ENCODE data around the gene RRP9. TPM values are rescaled to one million over a fixed set of nuclear protein-coding genes. Genes with fewer than 3 reads are reported as not detected.

The RRP9 gene
- total and polyA plus RNA-seq, 4 donors = 6.5 to 11.0 (median 7.8) TPM

GRCh38 chr3:51940648-51941462 lies 849 bp downstream of the RRP9 start (continued):
- TF ChIP-seq REST (IDR thresholded peaks at IDR 0.05) = no peak
- TF ChIP-seq TAF1 (conservative IDR thresholded peaks at IDR 0.05) = no peak
- TF ChIP-seq HNF4A (conservative IDR thresholded peaks at IDR 0.05) = no peak

GRCh38 chr3:51938780-51939425 lies 2.8 kb downstream of the RRP9 start:
- Histone ChIP-seq H3K4me3 (ENCODE audit: low read depth in 1 of 3, low read length in 3 of 3) (no peak overlapping the region), H3K27me3 (ENCODE audit: control insufficient read depth in 4 of 4, insufficient read depth in 4 of 4, low read length in 3 of 4) (no peaks in the 10 kb centered on the region), H3K4me1 (ENCODE audit: control insufficient read depth in 4 of 4, insufficient read depth in 4 of 4, low read length in 3 of 4) (peaks cover 10 to 31% (median 23%) of the 10 kb centered on the region in 4 donors), H3K9me3 (ENCODE audit: control insufficient read depth in 4 of 4, low read length in 3 of 4) (no peaks in the 10 kb centered on the region), H3K27ac (ENCODE audit: low read depth in 1 of 2, low read length in 2 of 2) (no peak overlapping the region), H3K36me3 (ENCODE audit: control insufficient read depth in 4 of 4, insufficient read depth in 3 of 4, low read depth in 1 of 4, low read length in 3 of 4) (peaks cover 16 to 41% (median 28%) of the 10 kb centered on the region in 4 donors), H3K9ac (ENCODE audit: low read depth in 1 of 2, low read length in 2 of 2) (no peak overlapping the region)
- TF ChIP-seq MAX (IDR thresholded peaks at IDR 0.05) (no peak), RAD21 (IDR thresholded peaks at IDR 0.05) (no peak), GABPA (IDR thresholded peaks at IDR 0.05 in 1 of 2, conservative IDR thresholded peaks at IDR 0.05 in 1 of 2) (no peak), CTCF (IDR thresholded peaks at IDR 0.05; ENCODE audit: low read depth, low read length, missing input control) (no peak), ZBTB33 (IDR thresholded peaks at IDR 0.05) (no peak), JUND (IDR thresholded peaks at IDR 0.05) (no peak), HNF4G (IDR thresholded peaks at IDR 0.05) (no peak), RXRA (IDR thresholded peaks at IDR 0.05) (no peak)
- WGBS = 93% methylated on average over 9 of the region's 9 CpGs
- DNase-seq (ENCODE audit: low spot score) = no peak
